GM15510 (cell line): Measurements from ENCODE around the gene GIMAP1.

Source experiments
- POLR2A ChIP-seq: IDR thresholded peaks from 3 replicates; pipeline ENCODE4 v1.6.1; 2011; ENCODE audit warnings: borderline replicate concordance; ENCODE audit not compliant: insufficient read length; ENCODE audit errors: extremely low read depth

GIMAP1 gene

DNA sequence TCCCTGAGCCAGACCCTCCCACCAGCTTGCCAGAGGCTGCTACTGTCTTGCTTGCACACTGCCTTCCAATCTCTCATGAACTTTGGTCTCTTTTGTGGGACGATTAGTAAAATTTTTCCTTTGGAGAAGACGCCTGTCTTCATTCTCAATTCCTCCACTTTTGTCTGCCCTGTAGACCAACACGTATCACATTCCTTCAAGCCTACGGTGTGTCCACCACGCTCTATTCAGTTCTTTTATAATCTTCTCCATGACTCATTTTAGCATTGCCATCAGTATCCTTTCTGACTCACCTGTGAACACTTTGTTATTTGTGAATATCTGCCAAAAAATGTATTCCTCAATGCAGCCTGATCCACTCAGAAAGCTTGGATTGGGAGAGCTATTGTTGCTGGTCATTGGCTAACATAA is 22.2 kb downstream of the GIMAP1 start:
- TF ChIP-seq POLR2A, result no peak

DNA sequence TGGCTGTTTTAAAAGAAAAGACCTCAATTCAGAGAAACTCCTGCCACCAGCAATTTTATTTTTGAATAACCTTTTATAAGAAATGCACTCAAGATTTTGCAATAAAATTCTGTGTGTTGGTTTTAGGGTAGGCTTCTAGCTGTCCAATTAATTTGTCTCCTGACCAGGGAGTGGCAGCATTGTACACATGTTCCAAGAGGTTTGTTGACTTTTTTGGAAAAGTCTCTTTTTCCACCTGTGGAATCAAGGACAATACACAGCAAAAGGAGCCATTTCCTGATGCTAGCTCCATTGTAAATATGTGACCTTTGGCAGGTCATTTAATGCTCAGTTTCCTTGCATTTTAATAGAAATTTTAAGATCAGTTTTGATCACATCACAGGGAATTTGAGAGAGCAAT is 22.6 kb downstream of the GIMAP1 start:
- no peak for TF ChIP-seq POLR2A

DNA sequence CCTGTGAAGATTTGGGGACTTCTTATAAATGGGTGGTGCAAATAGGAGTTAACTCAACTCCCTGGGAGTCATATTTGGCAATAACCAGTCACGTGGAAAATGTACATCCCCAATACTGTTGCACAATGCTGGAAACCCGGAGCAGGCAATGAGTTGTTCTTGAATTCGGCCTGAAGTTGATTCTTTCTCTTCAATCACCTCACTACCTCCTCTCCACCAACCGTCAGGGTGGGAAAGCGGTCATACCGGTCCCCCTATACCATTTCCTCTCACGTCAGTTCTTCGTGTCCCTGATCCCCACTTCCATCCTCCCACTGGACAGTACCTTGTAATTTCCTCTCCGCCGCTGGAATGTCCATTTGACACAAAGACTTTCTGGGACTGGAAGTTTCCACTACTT is 23.6 kb downstream of the GIMAP1 start:
- TF ChIP-seq POLR2A, result no peak

DNA sequence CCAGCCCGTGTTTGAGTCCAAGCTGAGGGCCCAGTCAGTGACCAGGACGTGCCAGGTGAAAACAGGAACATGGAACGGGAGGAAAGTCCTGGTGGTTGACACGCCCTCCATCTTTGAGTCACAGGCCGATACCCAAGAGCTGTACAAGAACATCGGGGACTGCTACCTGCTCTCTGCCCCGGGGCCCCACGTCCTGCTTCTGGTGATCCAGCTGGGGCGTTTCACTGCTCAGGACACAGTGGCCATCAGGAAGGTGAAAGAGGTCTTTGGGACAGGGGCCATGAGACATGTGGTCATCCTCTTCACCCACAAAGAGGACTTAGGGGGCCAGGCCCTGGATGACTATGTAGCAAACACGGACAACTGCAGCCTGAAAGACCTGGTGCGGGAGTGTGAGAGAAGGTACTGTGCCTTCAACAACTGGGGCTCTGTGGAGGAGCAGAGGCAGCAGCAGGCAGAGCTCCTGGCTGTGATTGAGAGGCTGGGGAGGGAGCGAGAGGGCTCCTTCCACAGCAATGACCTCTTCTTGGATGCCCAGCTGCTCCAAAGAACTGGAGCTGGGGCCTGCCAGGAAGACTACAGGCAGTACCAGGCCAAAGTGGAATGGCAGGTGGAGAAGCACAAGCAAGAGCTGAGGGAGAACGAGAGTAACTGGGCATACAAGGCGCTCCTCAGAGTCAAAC is 26.0 kb downstream of the GIMAP1 start:
- no peak for TF ChIP-seq POLR2A

DNA sequence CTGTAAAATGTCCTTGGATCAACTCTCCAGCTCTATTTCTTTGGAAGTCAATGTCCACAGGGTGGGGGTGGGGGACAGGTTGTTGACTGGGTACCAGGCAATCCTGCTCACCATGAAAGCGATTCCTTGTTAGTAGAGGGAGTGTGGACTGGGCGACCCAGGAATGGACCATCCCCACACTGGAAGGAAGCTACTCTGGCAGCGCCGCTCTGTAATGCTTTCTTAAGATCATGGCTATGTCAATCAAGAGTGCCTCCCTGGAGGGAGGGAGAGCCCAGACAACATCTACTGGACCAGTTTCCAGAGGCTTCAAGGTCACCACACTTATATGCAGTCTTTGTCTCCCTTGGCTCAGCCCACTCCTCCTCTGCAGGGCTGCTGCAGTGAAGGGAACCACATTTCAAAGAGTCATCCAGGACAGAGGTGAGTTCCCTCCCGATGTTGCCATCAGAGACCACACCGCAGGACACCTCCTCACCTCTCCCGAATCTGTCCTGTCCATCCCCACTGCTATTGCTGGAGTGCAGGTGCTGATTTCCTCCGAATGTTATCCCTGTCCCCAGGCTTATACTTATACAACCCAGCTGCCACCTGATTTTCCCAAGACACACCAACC is 27.7 kb downstream of the GIMAP1 start:
- no peak for TF ChIP-seq POLR2A

DNA sequence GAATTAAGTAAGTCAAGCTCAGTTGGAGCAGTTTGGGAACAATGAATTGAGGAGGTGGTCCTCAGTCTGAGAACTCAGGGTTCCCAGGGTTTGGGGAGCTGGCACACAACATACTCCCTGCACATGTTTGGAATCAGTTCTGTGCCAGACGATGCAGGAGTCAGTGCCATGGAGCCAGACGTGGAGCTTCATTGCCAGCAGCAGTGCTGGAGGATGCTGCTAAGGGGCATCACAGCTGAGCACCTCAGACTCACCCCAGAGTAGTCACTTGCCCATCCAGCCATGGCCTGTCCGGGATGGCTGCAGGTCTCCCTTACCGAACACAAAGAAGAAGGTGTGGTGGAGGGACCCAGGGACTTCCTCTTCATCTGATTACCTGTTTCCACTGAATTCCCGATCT is 28.7 kb downstream of the GIMAP1 start:
- no peak for TF ChIP-seq POLR2A

DNA sequence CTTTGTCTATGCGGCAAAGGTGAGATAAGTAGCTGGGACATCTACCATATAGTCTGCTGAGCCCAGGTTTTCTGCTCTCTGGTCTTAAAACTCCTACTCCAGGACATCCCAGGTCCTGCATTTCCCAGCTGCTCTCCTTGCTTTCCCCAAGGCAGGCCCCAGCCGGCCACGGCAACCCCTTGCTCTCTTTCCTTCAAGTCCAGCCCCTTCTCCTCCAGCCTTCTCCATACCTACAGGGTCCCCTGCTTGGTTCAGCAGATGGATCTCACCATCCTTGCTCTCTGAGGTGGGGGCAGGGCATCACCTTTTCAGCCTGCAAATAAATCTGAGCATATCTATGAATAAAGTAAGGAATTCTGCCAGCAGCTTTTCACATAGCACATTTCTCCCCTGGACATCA is 29.5 kb downstream of the GIMAP1 start:
- no peak for TF ChIP-seq POLR2A

DNA sequence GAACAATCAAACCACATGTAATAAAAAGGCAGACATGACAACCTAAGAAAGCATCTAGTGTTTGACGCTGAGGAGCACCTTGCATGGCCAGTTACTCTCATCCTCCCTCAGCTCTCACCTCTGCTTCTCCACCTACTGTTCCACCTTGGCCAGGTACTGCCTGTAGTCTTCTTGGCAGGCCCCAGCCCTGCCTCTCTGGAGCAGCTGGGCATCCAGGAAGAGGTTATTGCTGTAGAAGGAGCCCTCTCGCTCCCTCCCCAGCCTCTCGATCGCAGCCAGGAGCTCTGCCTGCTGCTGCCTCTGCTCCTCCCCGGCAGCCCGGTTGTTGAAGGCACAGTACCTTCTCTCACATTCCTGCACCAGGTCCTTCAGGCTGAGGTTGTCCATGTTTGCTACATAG is 30.5 kb downstream of the GIMAP1 start:
- no peak for TF ChIP-seq POLR2A

DNA sequence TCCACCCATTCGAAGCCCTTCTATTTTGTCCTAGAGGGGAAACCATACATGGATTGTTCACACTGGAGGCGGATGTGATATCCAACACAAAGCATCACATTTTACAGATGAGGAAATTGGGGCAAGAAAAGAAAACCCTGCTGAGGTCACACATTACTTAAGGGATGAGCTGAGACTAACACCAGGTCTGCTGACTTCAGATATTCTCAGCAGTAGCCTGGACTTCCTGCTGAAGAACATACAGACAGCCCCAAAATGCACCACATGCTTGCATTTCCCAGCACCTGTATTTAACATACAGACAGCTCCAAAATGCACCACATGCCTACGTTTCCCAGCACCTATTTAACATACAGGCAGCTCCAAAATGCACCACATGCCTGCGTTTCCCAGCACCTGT is 32.0 kb downstream of the GIMAP1 start:
- TF ChIP-seq POLR2A, result no peak

DNA sequence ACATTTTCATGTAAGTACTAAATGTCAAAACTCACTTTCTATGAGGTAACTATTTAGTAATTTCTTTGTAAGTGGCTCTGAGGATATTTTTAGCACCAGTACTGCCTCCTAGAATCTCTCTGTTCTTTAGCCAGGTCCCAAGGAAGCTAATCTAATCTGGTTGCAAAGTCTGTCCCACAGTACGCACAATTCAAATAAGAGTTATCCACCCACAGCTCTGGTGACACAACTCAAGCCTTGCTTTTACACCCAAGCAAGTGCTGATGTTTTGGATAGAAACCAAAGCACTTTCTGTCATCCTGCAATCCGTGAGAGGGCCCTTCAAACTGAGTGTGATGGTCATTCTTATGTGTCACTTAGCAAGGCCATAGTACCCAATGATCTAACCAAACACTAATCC is 35.3 kb downstream of the GIMAP1 start:
- no peak for TF ChIP-seq POLR2A

DNA sequence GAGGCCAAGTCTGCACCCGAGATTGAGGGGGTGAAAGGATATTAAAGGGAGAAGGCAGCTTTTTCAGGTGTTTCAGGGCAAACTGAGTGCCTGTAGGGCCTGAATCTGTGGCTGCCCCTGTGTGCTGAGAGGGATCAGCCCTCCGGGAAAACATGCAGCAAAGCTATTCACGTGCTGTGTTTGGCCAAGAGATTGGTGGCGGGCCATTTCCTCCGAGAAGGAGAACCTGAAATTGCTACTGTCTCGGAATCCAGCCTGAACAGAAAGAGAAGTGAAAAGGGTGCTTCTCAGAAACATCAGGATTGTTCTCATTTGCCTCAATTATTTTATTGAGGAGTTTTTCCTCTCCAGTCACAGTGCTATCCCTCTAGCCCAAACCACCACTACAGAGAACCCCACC is 36.8 kb downstream of the GIMAP1 start:
- no peak for TF ChIP-seq POLR2A

DNA sequence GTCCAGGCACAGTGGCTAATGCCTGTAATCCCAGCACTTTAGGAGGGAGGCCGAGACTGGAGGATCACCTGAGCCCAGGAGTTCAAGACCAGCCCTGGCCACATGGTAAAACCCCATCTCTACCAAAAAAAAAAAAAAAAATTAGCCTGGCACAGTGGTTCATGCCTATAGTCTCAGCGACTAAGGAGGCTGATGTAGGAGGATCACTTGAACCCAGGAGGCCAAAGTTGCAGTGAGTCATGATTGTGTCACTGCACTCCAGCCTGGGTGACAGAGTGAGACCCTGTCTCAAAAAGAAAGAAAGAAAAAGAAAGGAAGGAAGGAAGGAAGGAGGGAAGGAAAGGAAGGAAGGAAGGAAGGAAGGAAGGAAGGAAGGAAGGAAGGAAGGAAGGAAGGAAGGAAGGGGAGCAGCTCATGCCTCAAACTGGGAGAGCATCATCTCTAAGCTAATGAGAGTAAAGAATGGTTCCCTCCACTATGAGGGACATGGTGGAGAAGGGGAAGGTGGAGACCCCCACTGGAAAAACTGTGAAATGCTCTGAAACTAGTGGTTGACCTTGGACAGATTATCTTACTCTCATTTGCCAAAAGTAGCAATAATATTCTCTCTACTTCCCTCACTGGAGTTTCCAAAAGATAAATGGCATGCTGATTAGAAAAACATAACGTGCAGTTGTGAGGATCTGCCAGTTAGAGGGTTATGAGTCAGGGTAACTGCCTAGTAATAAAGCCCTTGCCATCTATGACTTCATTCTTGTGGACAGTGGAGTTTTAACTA is 37.6 kb downstream of the GIMAP1 start:
- no peak for TF ChIP-seq POLR2A

DNA sequence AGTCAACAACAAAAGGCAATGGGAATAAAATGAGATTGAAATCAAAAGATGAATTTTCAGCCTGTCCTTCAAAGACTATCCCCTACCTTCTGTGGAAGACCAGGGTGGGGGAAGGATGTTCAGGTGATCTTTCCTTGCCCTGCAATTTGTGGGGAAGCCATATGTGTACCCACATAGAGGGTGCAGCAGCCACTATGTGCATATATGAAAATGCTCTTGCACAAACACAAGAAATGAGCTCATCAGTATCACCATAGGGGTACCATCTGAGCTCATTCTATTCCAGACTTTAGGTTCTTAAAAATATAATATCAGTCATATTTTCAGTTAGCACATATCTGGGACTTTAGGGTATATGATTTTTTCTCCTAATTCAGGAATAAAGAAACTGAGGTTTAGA is 38.5 kb downstream of the GIMAP1 start:
- no peak for TF ChIP-seq POLR2A

DNA sequence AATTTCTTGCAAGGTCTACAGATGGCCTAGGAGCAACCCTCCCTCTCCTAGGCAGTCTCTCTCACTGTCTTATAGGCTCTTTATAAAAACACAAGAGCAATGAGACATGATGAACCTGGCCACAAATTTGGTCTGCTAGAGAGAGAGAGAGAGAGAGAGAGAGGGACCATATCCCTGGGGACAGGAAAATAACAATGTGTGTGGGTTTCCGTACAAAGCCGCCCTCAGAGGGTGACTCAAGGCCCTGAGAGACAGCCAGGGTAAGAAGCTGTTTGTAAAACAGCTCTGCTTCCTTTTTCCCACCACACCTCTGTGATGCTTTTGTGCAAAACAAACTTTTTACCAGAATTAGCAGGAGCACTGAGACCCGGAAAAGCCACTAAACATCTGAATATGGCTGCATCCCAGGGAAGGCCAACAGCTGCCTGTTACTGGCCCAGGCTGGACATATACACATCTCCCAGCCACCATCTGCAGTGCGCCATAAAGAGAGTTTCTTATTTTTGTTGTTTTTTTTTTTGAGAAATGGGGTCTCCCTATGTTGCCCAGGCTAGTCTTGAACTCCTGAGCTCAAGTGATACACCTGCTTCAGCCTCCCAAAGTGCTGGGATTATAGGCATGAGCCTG is 39.2 kb downstream of the GIMAP1 start:
- TF ChIP-seq POLR2A, result no peak

DNA sequence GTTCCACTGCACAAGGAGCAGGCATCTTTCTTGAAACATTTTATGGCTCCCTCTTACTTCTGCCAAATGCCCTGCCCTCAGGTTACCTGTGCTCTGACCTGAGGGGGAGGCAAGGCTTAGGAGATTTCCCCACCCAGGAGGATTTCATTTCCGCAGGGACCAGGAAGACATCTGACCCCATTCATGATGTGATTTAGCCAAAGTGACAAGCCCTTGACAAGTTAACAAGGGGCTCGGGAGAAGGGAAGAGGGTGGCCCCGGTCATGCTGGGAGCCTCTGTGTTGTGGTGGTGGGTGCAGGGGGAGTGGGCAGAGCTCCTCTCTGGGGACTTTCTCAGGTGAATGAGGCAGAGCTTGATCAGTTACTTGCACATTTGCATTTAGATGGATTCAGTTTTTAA is 39.8 kb downstream of the GIMAP1 start:
- TF ChIP-seq POLR2A, result no peak

DNA sequence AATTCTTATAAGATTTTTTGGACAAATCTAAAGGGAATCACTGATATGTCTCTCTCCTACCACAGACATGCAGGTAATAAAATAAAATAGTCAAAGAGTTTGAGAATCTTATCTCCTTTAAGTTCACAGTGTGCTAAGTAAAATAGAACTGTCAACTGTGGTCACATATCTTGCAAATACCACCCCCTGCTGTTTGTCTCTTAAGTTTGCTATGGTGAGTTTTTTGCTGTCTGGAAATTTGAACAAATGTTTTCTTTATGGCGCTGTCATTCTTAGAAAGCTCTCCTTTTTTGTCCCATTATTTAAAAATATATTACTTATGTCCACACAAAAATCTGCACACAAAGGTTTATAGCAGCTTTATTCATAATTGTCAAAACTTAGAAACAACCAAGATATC is 40.4 kb downstream of the GIMAP1 start:
- TF ChIP-seq POLR2A, result no peak

DNA sequence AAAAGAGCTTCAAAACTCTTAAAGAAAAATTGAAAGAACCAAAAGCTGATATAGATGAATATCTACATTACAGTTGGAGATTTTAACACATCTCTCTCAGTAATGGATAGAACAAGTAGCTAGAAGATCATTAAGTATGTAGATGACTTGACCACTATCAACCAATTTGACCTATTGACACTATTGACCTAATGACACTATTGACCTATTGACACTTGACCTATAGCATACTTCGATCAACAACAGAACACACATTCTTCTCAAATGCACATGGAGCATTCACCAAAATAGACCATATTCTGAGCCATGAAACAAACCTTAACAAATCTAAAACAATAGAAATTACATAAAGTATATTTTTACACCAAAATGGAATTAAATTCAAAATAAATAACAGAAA is 43.1 kb downstream of the GIMAP1 start:
- no peak for TF ChIP-seq POLR2A

DNA sequence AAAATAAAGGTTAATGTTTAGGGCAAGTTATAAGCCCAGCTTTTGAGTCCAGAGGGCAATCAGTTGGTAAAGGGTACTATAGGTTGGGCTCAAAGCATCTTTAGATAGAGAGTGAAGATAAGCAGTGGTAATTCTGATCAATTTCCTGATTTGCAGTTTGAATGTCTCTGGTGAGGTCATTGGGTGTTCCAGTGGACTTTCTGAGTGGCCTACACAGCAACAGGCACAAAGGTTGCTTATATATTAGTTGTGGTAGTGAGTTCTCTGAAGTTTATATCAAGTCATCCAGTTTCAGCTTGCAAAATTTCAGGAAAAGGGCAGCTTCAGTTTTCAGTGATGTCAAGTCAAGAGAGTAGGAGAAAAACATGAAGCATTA is 49.9 kb downstream of the GIMAP1 start:
- no peak for TF ChIP-seq POLR2A
